ENCODE results near the gene ZNF83. TPM values are rescaled to one million over a fixed set of nuclear protein-coding genes. Genes with fewer than 3 reads are reported as not detected.

ZNF83 gene
- polyA plus RNA-seq, 1 donor from 2014 or later = 69.3 TPM

- Histone ChIP-seq H3K36me3 (ENCODE audit: insufficient read depth, low read length) (no peaks in the 10 kb centered on the region), H3K4me2 (ENCODE audit: low read length) (no peak overlapping the region), H3K27me3 (ENCODE audit: insufficient read depth, low read depth, low read length) (no peaks in the 10 kb centered on the region), H4K20me1 (ENCODE audit: insufficient read depth) (no peaks in the 10 kb centered on the region), H2AFZ (ENCODE audit: low read depth, low read length) (no peak overlapping the region), H3F3A (ENCODE audit: insufficient read depth, low read length, poor library complexity, severe bottlenecking) (no peaks in the 10 kb centered on the region), H3K79me2 (replicated peaks; ENCODE audit: insufficient read depth, low read length) (no peaks in the 10 kb centered on the region), H3K9ac (ENCODE audit: low read length) (no peak overlapping the region), H3K9me2 (ENCODE audit: insufficient read depth, low read length) (no peaks in the 10 kb centered on the region), H3K9me3 (ENCODE audit: low read length) (no peaks in the 10 kb centered on the region), H3K4me3 (ENCODE audit: low read length) (no peak overlapping the region), H3K27ac (ENCODE audit: low read length) (no peak overlapping the region)
- TF ChIP-seq, protein P1, sequence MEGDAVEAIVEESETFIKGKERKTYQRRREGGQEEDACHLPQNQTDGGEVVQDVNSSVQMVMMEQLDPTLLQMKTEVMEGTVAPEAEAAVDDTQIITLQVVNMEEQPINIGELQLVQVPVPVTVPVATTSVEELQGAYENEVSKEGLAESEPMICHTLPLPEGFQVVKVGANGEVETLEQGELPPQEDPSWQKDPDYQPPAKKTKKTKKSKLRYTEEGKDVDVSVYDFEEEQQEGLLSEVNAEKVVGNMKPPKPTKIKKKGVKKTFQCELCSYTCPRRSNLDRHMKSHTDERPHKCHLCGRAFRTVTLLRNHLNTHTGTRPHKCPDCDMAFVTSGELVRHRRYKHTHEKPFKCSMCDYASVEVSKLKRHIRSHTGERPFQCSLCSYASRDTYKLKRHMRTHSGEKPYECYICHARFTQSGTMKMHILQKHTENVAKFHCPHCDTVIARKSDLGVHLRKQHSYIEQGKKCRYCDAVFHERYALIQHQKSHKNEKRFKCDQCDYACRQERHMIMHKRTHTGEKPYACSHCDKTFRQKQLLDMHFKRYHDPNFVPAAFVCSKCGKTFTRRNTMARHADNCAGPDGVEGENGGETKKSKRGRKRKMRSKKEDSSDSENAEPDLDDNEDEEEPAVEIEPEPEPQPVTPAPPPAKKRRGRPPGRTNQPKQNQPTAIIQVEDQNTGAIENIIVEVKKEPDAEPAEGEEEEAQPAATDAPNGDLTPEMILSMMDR (IDR thresholded peaks at IDR 0.05; ENCODE audit: poor library complexity, severe bottlenecking) = no peak
- TF ChIP-seq TAF1 (IDR thresholded peaks at IDR 0.05; ENCODE audit: low read depth) = no peak
- no peak for TF ChIP-seq EP300 (conservative IDR thresholded peaks at IDR 0.05; ENCODE audit: poor library complexity, severe bottlenecking)
- no peak for TF ChIP-seq EZH2 (IDR thresholded peaks at IDR 0.05; ENCODE audit: borderline replicate concordance, insufficient read depth, low read length, poor library complexity, severe bottlenecking)
- TF ChIP-seq, protein P2, sequence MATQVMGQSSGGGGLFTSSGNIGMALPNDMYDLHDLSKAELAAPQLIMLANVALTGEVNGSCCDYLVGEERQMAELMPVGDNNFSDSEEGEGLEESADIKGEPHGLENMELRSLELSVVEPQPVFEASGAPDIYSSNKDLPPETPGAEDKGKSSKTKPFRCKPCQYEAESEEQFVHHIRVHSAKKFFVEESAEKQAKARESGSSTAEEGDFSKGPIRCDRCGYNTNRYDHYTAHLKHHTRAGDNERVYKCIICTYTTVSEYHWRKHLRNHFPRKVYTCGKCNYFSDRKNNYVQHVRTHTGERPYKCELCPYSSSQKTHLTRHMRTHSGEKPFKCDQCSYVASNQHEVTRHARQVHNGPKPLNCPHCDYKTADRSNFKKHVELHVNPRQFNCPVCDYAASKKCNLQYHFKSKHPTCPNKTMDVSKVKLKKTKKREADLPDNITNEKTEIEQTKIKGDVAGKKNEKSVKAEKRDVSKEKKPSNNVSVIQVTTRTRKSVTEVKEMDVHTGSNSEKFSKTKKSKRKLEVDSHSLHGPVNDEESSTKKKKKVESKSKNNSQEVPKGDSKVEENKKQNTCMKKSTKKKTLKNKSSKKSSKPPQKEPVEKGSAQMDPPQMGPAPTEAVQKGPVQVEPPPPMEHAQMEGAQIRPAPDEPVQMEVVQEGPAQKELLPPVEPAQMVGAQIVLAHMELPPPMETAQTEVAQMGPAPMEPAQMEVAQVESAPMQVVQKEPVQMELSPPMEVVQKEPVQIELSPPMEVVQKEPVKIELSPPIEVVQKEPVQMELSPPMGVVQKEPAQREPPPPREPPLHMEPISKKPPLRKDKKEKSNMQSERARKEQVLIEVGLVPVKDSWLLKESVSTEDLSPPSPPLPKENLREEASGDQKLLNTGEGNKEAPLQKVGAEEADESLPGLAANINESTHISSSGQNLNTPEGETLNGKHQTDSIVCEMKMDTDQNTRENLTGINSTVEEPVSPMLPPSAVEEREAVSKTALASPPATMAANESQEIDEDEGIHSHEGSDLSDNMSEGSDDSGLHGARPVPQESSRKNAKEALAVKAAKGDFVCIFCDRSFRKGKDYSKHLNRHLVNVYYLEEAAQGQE (IDR thresholded peaks at IDR 0.05; ENCODE audit: borderline replicate concordance) = no peak
- TF ChIP-seq POLR2AphosphoS5 (IDR thresholded peaks at IDR 0.05) = no peak
- no peak for TF ChIP-seq RAD21 (conservative IDR thresholded peaks at IDR 0.05)
- no peak for TF ChIP-seq SMC3 (conservative IDR thresholded peaks at IDR 0.05; ENCODE audit: poor library complexity)
- TF ChIP-seq MXI1 (conservative IDR thresholded peaks at IDR 0.05; ENCODE audit: poor library complexity, severe bottlenecking) = no peak
Observed at GRCh38 chr19:52626915-52627314, 11.2 kb downstream of the ZNF83 start.

DNA sequence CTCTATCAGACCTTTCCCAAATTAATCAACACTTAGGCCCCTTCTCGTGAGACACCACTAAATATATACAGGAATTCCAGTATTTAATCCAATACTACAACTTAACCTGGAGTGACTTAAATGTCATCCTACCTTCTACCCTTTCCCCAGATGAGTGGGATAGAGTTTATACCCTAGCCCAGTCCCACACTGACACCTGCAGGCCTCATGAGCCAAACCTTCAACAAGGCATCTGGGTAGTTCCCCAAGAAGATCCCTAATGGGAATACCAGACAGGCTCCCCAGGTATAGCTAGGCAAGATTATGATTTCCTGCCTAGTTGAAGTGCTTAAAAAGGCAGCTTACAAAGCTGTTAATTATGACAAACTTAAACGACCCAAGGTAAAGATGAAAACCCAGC is 15.9 kb downstream of the ZNF83 start:
- H3K79me2 ChIP-seq (replicated peaks; ENCODE audit: insufficient read depth, low read length) = no peaks in the 10 kb centered on the region
- no peak overlapping the region for H3K4me2 ChIP-seq (ENCODE audit: low read length)
- H3K9ac ChIP-seq (ENCODE audit: low read length) = no peak overlapping the region
- no peaks in the 10 kb centered on the region for H3K9me2 ChIP-seq (ENCODE audit: insufficient read depth, low read length)
- TF ChIP-seq, protein P2 (IDR thresholded peaks at IDR 0.05; ENCODE audit: borderline replicate concordance) = no peak
- TF ChIP-seq TAF1 (IDR thresholded peaks at IDR 0.05; ENCODE audit: low read depth) (no peak), EZH2 (IDR thresholded peaks at IDR 0.05; ENCODE audit: borderline replicate concordance, insufficient read depth, low read length, poor library complexity, severe bottlenecking) (no peak), MXI1 (conservative IDR thresholded peaks at IDR 0.05; ENCODE audit: poor library complexity, severe bottlenecking) (no peak), RAD21 (conservative IDR thresholded peaks at IDR 0.05) (no peak), SMC3 (conservative IDR thresholded peaks at IDR 0.05; ENCODE audit: poor library complexity) (no peak), EP300 (conservative IDR thresholded peaks at IDR 0.05; ENCODE audit: poor library complexity, severe bottlenecking) (no peak), POLR2AphosphoS5 (IDR thresholded peaks at IDR 0.05) (no peak)
- TF ChIP-seq, protein P1 (IDR thresholded peaks at IDR 0.05; ENCODE audit: poor library complexity, severe bottlenecking) = no peak
- H3F3A ChIP-seq (ENCODE audit: insufficient read depth, low read length, poor library complexity, severe bottlenecking) = no peaks in the 10 kb centered on the region
- no peaks in the 10 kb centered on the region for H3K27me3 ChIP-seq (ENCODE audit: insufficient read depth, low read depth, low read length)
- H2AFZ ChIP-seq (ENCODE audit: low read depth, low read length) = no peak overlapping the region
- H4K20me1 ChIP-seq (ENCODE audit: insufficient read depth) = no peaks in the 10 kb centered on the region
- H3K36me3 ChIP-seq (ENCODE audit: insufficient read depth, low read length) = no peaks in the 10 kb centered on the region
- no peak overlapping the region for H3K4me3 ChIP-seq (ENCODE audit: low read length)
- no peaks in the 10 kb centered on the region for H3K9me3 ChIP-seq (ENCODE audit: low read length)
- H3K27ac ChIP-seq (ENCODE audit: low read length) = no peak overlapping the region

Data from neural cell (in vitro differentiated cells).